22Rv1 (cell line): ENCODE measurements around the gene NECAB3.

Source experiments
- H3K27ac ChIP-seq: fragments of 450-650 bp; 2 replicates; pipeline ENCODE4 v1.5.1; 2017
- CTCF ChIP-seq: fragments of 450-650 bp; IDR thresholded peaks from 2 replicates; pipeline ENCODE4 v1.5.1; 2017; ENCODE audit warnings: mild to moderate bottlenecking
- ZFX ChIP-seq: fragments of 450-650 bp; IDR thresholded peaks from 2 replicates; pipeline ENCODE4 v1.6.1; 2017; ENCODE audit warnings: antibody characterized with exemption, borderline replicate concordance

The NECAB3 gene

GRCh38 chr20:33681288-33681687 is 7.1 kb upstream of the NECAB3 start:
- peak overlapping the region; percentile 7; the same call in 1 of the 2 replicates for H3K27ac ChIP-seq

GRCh38 chr20:33680686-33681085 is 6.5 kb upstream of the NECAB3 start:
- TF ChIP-seq ZFX (no peak), CTCF (no peak)
- peak overlapping the region; percentile 7; the same call in 1 of the 2 replicates for H3K27ac ChIP-seq

More at GRCh38 chr20:33681288-33681687, 7.1 kb upstream of the NECAB3 start:
- TF ChIP-seq CTCF (no peak), ZFX (no peak)

GRCh38 chr20:33679758-33680485 is 5.7 kb upstream of the NECAB3 start:
- H3K27ac ChIP-seq, result no peak overlapping the region
- TF ChIP-seq CTCF (no peak), ZFX (no peak)

- H3K27ac ChIP-seq, result peak overlapping the region; percentile 20
- TF ChIP-seq CTCF (no peak), ZFX (no peak)
Measured at GRCh38 chr20:33677991-33678702, 3.9 kb upstream of the NECAB3 start.

- no peak for TF ChIP-seq ZFX
- TF ChIP-seq CTCF, result no peak
- peak overlapping the region; percentile 98; the same call in 1 of the 2 replicates for H3K27ac ChIP-seq
Measured at GRCh38 chr20:33676652-33677645, 2.7 kb upstream of the NECAB3 start.

- peak overlapping the region; percentile 98 for H3K27ac ChIP-seq
- TF ChIP-seq ZFX (no peak), CTCF (no peak)
Measured at GRCh38 chr20:33676121-33676520, 1.9 kb upstream of the NECAB3 start.
